Kidney (tissue), 14 donors: Measurements from ENCODE around the gene LEUTX. TPM values are rescaled to one million over a fixed set of nuclear protein-coding genes. Genes with fewer than 3 reads are reported as not detected.

ENCODE experiments used
- DNase-seq, 5 donors: peaks; one replicate each; pipeline ENCODE4 v3.0.0-alpha.2; 2013 to 2020
- FAIRE-seq: peaks from 2 replicates; lab custom pipeline; 2012; peaks lifted over from hg19 to GRCh38; lab: Jason Lieb, UNC
- H3K27ac ChIP-seq, 2 donors: one replicate each; pipeline ENCODE4 v1.7.0; 2013; ENCODE audit warnings: low read depth in 2 of 2, low read length in 2 of 2, inconsistent platforms in 1 of 2
- H3K27me3 ChIP-seq: one replicate; pipeline ENCODE4 v1.7.1; 2013; ENCODE audit warnings: low read length, inconsistent platforms; ENCODE audit not compliant: control insufficient read depth, insufficient read depth
- H3K36me3 ChIP-seq, 3 donors: one replicate each; pipeline versions ENCODE4 v1.7.0 to v1.7.1; 2013; ENCODE audit warnings: low read length in 3 of 3, control low read depth in 1 of 3, inconsistent platforms in 1 of 3; ENCODE audit not compliant: insufficient read depth in 3 of 3, control insufficient read depth in 2 of 3
- H3K4me1 ChIP-seq, 3 donors: one replicate each; pipeline versions ENCODE4 v1.7.0 to v1.7.1; 2013; ENCODE audit warnings: low read length in 3 of 3, inconsistent platforms in 1 of 3, low read depth in 1 of 3; ENCODE audit not compliant: control insufficient read depth in 2 of 3, insufficient read depth in 2 of 3
- H3K4me3 ChIP-seq, 3 donors: one replicate each; pipeline versions ENCODE4 v1.7.0 to v1.8.1; 2013; ENCODE audit warnings: low read length in 3 of 3, control low read depth in 1 of 3, inconsistent platforms in 1 of 3
- H3K9ac ChIP-seq, 3 donors: one replicate each; pipeline versions ENCODE4 v1.7.0 to v1.7.1; 2013; ENCODE audit warnings: low read length in 3 of 3, control low read depth in 1 of 3, inconsistent platforms in 1 of 3
- H3K9me3 ChIP-seq, 3 donors: one replicate each; pipeline versions ENCODE4 v1.7.0 to v1.7.1; 2013; ENCODE audit warnings: low read length in 3 of 3, control low read depth in 1 of 3, inconsistent platforms in 1 of 3; ENCODE audit not compliant: control insufficient read depth in 2 of 3, insufficient read depth in 1 of 3
- intact Hi-C: fragments of 100-400 bp; cut with DNase I; formaldehyde crosslinking; loops from one replicate; pipeline ENCODE4 v1.11.1; 2022
- polyA plus RNA-seq: library from polyadenylated mRNA; stranded (reverse); fragments of 350-450 nt; fragmentation: Illumina TruSeq; extraction: RNeasy Lipid Tissue Mini Kit (QIAGEN cat#74804); gene quantifications from one replicate; pipeline ENCODE4 v1.2.3, GENCODE V29; 2014; ENCODE audit warnings: low read depth, low replicate concordance; ENCODE audit not compliant: insufficient read depth
- total RNA-seq: library from RNA; stranded (reverse); fragmentation: NEBNext Ultra II Directional; extraction: Animal tissue kit (Norgen Biotek cat#: 25700); gene quantifications from one replicate; pipeline ENCODE4 v1.2.1, GENCODE V29; 2021
- TF ChIP-seq, protein P1 (sequence below): IDR thresholded peaks from 3 replicates; pipeline ENCODE4 v1.5.1; 2012; ENCODE audit warnings: mild to moderate bottlenecking, moderate library complexity, borderline replicate concordance; ENCODE audit not compliant: insufficient read depth; ENCODE audit errors: extremely low read depth
- donor health status: control.
- donor health status: control.
- donor health status: control.
- donor health status: control.
- donor health status: control.
- donor health status: DM: yes; HTN: yes; CAD: no.
- donor health status: Normal renal cell carcinoma (clear cell type).

LEUTX gene
- total and polyA plus RNA-seq, 2 donors from 2014 or later, result not detected

DNA sequence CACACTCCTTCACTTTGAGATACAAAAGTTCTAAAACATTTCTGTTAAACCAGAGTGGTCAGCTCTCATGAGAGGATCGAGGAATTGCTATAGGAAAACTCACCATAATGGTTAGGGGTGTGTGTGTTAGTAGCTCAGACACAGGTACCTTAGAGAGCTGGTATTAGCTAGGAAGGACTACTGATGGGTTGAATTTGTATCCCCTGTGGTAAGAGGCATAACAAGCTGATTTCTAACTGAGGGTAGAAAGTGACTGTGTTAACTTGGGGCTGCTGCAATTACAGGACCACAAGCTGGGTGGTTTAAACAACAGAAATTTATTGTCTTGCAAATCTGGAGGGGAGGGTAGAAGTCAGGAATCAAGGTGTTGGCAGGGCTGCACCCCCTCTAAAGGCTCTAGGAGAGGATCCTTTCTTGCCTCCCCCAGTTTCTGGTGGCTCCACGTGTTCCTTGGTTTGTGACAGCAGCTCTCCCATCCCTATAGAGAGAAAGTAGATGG is 17.4 kb downstream of the LEUTX start:
- Histone ChIP-seq H3K4me3 (no peak overlapping the region), H3K36me3 (no peaks in the 10 kb centered on the region), H3K9ac (no peak overlapping the region), H3K27me3 (no peaks in the 10 kb centered on the region), H3K9me3 (no peaks in the 10 kb centered on the region), H3K27ac (no peak overlapping the region), H3K4me1 (no peaks in the 10 kb centered on the region)
- DNase-seq, result no peak
- TF ChIP-seq, protein P1, sequence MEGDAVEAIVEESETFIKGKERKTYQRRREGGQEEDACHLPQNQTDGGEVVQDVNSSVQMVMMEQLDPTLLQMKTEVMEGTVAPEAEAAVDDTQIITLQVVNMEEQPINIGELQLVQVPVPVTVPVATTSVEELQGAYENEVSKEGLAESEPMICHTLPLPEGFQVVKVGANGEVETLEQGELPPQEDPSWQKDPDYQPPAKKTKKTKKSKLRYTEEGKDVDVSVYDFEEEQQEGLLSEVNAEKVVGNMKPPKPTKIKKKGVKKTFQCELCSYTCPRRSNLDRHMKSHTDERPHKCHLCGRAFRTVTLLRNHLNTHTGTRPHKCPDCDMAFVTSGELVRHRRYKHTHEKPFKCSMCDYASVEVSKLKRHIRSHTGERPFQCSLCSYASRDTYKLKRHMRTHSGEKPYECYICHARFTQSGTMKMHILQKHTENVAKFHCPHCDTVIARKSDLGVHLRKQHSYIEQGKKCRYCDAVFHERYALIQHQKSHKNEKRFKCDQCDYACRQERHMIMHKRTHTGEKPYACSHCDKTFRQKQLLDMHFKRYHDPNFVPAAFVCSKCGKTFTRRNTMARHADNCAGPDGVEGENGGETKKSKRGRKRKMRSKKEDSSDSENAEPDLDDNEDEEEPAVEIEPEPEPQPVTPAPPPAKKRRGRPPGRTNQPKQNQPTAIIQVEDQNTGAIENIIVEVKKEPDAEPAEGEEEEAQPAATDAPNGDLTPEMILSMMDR, result no peak
- intact Hi-C loops, result no loop called here
- no peak for FAIRE-seq

DNA sequence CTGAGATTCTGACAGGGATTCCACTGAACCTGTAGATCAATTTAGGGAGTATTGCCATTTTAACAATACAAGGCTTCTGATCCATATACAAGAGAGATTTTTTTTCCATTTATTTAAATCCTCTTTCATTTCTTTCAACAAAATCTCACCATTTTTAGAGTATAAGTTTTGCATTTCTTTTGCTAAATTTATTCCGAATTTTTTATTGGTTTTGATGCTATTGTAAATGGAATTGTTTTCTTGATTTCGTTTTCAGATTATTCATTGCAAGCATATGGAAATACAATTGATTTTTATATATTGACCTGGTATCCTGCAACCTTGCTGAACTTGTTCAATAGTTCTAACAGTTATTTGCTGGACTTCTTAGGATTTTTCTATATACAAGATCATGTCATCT is 18.4 kb downstream of the LEUTX start:
- DNase-seq (no peak), FAIRE-seq (no peak)
- TF ChIP-seq, protein P1, result no peak
- H3K36me3 ChIP-seq, result no peaks in the 10 kb centered on the region
- intact Hi-C loops, result no loop called here
- H3K9ac ChIP-seq, result no peak overlapping the region
- no peaks in the 10 kb centered on the region for H3K9me3 ChIP-seq
- no peak overlapping the region for H3K27ac ChIP-seq
- no peak overlapping the region for H3K4me3 ChIP-seq
- H3K27me3 ChIP-seq, result no peaks in the 10 kb centered on the region
- no peaks in the 10 kb centered on the region for H3K4me1 ChIP-seq

DNA sequence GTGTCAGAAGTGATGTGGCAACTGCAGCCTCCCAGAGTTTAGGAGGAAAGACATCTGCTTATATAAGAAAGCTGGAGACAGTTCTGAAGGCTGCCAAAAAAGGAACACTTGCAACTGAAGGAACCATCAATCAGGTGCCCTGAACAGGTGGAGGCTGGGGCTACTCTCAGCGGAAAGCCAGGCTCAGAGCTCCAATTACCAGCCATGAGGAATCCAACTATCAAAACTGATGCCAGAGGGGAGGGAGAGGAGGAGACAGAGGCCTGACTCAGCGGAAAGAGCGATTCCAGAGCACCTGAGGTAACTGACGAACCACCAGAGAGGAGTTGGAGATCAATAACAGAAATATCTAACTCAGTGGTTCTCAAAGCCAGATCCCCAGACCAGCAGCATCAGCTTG is 24.3 kb downstream of the LEUTX start:
- DNase-seq (peak in 3 of 5 donors; percentile 55 to 68 (median 67)), FAIRE-seq (no peak)
- Histone ChIP-seq H3K9ac (no peak overlapping the region), H3K27me3 (no peaks in the 10 kb centered on the region), H3K36me3 (no peaks in the 10 kb centered on the region), H3K4me3 (no peak overlapping the region), H3K4me1 (no peaks in the 10 kb centered on the region), H3K27ac (no peak overlapping the region), H3K9me3 (no peaks in the 10 kb centered on the region)
- TF ChIP-seq, protein P1, result no peak
- intact Hi-C loops, result no loop called here

DNA sequence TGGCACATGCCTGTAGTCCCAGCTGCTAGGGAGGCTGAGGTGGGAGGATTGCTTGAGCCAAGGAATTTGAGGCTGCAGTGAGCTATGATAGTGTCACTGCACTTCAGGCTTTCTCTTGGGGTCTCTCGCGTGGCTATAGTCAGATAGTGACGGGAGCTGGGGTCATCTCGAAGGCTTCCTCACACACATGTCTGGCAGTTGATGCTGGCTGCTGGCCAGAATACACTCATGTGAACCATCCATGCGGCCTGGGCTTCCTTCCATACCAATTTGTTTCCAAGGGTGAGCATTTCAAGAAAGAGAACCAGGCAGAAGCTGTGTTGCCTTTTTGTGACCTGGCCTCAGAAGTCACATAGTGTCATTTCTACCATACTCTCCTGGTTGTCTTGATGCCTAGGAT is 26.4 kb downstream of the LEUTX start:
- Histone ChIP-seq H3K36me3 (no peaks in the 10 kb centered on the region), H3K27ac (no peak overlapping the region), H3K4me1 (no peaks in the 10 kb centered on the region), H3K27me3 (no peaks in the 10 kb centered on the region), H3K4me3 (no peak overlapping the region), H3K9me3 (no peaks in the 10 kb centered on the region), H3K9ac (no peak overlapping the region)
- FAIRE-seq, result no peak
- no peak for DNase-seq
- intact Hi-C loops, result no loop called here
- TF ChIP-seq, protein P1, result no peak
